T-cell (primary cell): ENCODE measurements around the gene VWC2L. TPM values are rescaled to one million over a fixed set of nuclear protein-coding genes. Genes with fewer than 3 reads are reported as not detected.

Experiments used
- ATAC-seq, 4 experiments: fragments of 200-7000 bp in 3 of 4; fragments of 150-1000 bp in 1 of 4; cut with Tn5 transposase; replicated peaks in 1 of 4; 1 replicate in 3 of 4; 2 replicates in 1 of 4; pipeline ENCODE4 v1.10.0; 2021; ENCODE audit warnings: moderate library complexity in 3 of 4, mild to moderate bottlenecking in 2 of 4, moderate number of reproducible peaks in 1 of 4
- CTCF ChIA-PET, 2 donors: fragments of 300-600 bp; sonication (Branson Sonifier 250); formaldehyde crosslinking; loops; one replicate each; lab custom pipeline; 2022; ENCODE audit warnings: antibody characterized with exemption in 2 of 2; lab: Charles Lee
- POLR2A ChIA-PET, 2 donors: fragments of 300-600 bp; sonication (Branson Sonifier 250); formaldehyde crosslinking; loops; one replicate each; lab custom pipeline; 2022; ENCODE audit warnings: antibody characterized with exemption in 2 of 2; lab: Charles Lee
- DNase-seq, 35 experiments: peaks; one replicate each; pipeline versions ENCODE4 v3.0.0 to v3.0.0-alpha.2; 2013 to 2023
- H3K27ac ChIP-seq: one replicate; pipeline ENCODE4 v1.5.1; 2013; ENCODE audit warnings: low read length
- H3K27me3 ChIP-seq, 2 experiments: replicated peaks in 1 of 2; 1 replicate in 1 of 2; 2 replicates in 1 of 2; pipeline versions ENCODE4 v1.6.1 to v1.7.0; 2013; ENCODE audit warnings: low read length in 1 of 2, mixed read lengths in 1 of 2; ENCODE audit not compliant: control insufficient read depth in 2 of 2, insufficient read depth in 2 of 2; ENCODE audit errors: extremely low read depth in 1 of 2
- H3K36me3 ChIP-seq, 2 donors: 1 replicate in 1 of 2; 2 replicates in 1 of 2; pipeline versions ENCODE4 v1.6.1 to v1.7.0; 2013; ENCODE audit warnings: low read length in 1 of 2; ENCODE audit not compliant: control insufficient read depth in 2 of 2, insufficient read depth in 1 of 2; ENCODE audit errors: extremely low read depth in 1 of 2
- H3K4me1 ChIP-seq, 2 experiments: 1 replicate in 1 of 2; 2 replicates in 1 of 2; pipeline versions ENCODE4 v1.6.1 to v1.7.0; 2013; ENCODE audit warnings: low read length in 2 of 2, mixed read lengths in 1 of 2; ENCODE audit not compliant: insufficient read depth in 2 of 2, control insufficient read depth in 1 of 2; ENCODE audit errors: extremely low read depth in 1 of 2
- H3K4me3 ChIP-seq, 2 donors: 1 replicate in 1 of 2; 2 replicates in 1 of 2; pipeline versions ENCODE4 v1.5.1 to v1.7.0; 2013; ENCODE audit warnings: mild to moderate bottlenecking in 2 of 2, low read length in 1 of 2, moderate library complexity in 1 of 2; ENCODE audit not compliant: control insufficient read depth in 1 of 2; ENCODE audit errors: extremely low read depth in 1 of 2
- H3K9me3 ChIP-seq: 2 replicates; pipeline ENCODE4 v1.7.0; 2013
- H3K27ac Mint-ChIP-seq, 2 donors: one replicate each; pipeline ENCODE4 v1.8.0; 2020 to 2021; ENCODE audit warnings: mild to moderate bottlenecking in 2 of 2, mixed read lengths in 2 of 2
- H3K27me3 Mint-ChIP-seq, 2 donors: one replicate each; pipeline ENCODE4 v1.8.0; 2021 to 2022; ENCODE audit warnings: mixed read lengths in 2 of 2
- H3K36me3 Mint-ChIP-seq: one replicate; pipeline ENCODE4 v1.8.0; 2021; ENCODE audit warnings: mixed read lengths
- H3K4me1 Mint-ChIP-seq, 3 donors: one replicate each; pipeline ENCODE4 v1.8.0; 2020 to 2022; ENCODE audit warnings: mixed read lengths in 3 of 3, mild to moderate bottlenecking in 1 of 3
- H3K4me3 Mint-ChIP-seq, 3 donors: one replicate each; pipeline ENCODE4 v1.8.0; 2020 to 2022; ENCODE audit warnings: mild to moderate bottlenecking in 3 of 3, mixed read lengths in 3 of 3, moderate library complexity in 3 of 3
- H3K9me3 Mint-ChIP-seq, 3 donors: one replicate each; pipeline ENCODE4 v1.8.0; 2020 to 2022; ENCODE audit warnings: mixed read lengths in 3 of 3
- WGBS: methylation state at CpG from one replicate; pipeline ENCODE4 v1.1.5; 2013; ENCODE audit warnings: missing lambda C conversion rate; ENCODE audit not compliant: insufficient coverage; 5-methylcytosine and 5-hydroxymethylcytosine counted together
- total RNA-seq, 35 experiments: library from RNA in 6 of 35; stranded (reverse) in 6 of 35; fragments of 120-200 nt in 1 of 35; gene quantifications; one replicate each; pipeline versions ENCODE4 v1.2.1 to v1.2.4 and lab custom pipeline; 2013 to 2026

Gene VWC2L
- total RNA-seq, 5 donors from 2014 or later (not counting 1 experiment from before 2014, with no cell fraction given): not detected

GRCh38 chr2:214481204-214481603, 70.3 kb downstream of the VWC2L start:
- ATAC-seq (no peak), DNase-seq (no peak)
- CTCF ChIA-PET: no interaction called here
- Histone ChIP-seq H3K27me3 (no peaks in the 10 kb centered on the region), H3K4me3 (no peak overlapping the region), H3K4me1 (no peaks in the 10 kb centered on the region), H3K36me3 (no peaks in the 10 kb centered on the region), H3K27ac (no peak overlapping the region), H3K9me3 (no peaks in the 10 kb centered on the region)
- no peaks in the 10 kb centered on the region for H3K4me1 Mint-ChIP-seq
- H3K36me3 Mint-ChIP-seq: no peaks in the 10 kb centered on the region
- H3K27ac Mint-ChIP-seq: no peak overlapping the region
- no peak overlapping the region for H3K4me3 Mint-ChIP-seq
- no peaks in the 10 kb centered on the region for H3K9me3 Mint-ChIP-seq
- H3K27me3 Mint-ChIP-seq: no peaks in the 10 kb centered on the region
- POLR2A ChIA-PET: no interaction called here
- no CpG with 5 or more reads among the region's 1 CpG for WGBS

- no peaks in the 10 kb centered on the region for H3K4me1 ChIP-seq
- no peaks in the 10 kb centered on the region for H3K27me3 ChIP-seq
- CTCF ChIA-PET: no interaction called here
- H3K36me3 ChIP-seq: no peaks in the 10 kb centered on the region
- ATAC-seq (no peak), DNase-seq (no peak)
- H3K9me3 Mint-ChIP-seq: peaks cover 0 to 5% (median 0%) of the 10 kb centered on the region in 3 donors
- no peak overlapping the region for H3K27ac Mint-ChIP-seq
- H3K4me1 Mint-ChIP-seq: no peaks in the 10 kb centered on the region
- POLR2A ChIA-PET: no interaction called here
- WGBS: no CpG with 5 or more reads among the region's 2 CpGs
- H3K27me3 Mint-ChIP-seq: no peaks in the 10 kb centered on the region
- H3K4me3 Mint-ChIP-seq: no peak overlapping the region
- H3K4me3 ChIP-seq: no peak overlapping the region
- H3K9me3 ChIP-seq: no peaks in the 10 kb centered on the region
- H3K27ac ChIP-seq: no peak overlapping the region
- H3K36me3 Mint-ChIP-seq: no peaks in the 10 kb centered on the region
Observed at GRCh38 chr2:214482728-214483127, 71.9 kb downstream of the VWC2L start.

- ChIA-PET CTCF (no interaction called here), POLR2A (no interaction called here)
- Mint-ChIP-seq H3K36me3 (no peaks in the 10 kb centered on the region), H3K27ac (no peak overlapping the region), H3K9me3 (peaks cover 0 to 5% (median 0%) of the 10 kb centered on the region in 3 donors), H3K27me3 (no peaks in the 10 kb centered on the region), H3K4me1 (no peaks in the 10 kb centered on the region), H3K4me3 (no peak overlapping the region)
- Histone ChIP-seq H3K4me1 (no peaks in the 10 kb centered on the region), H3K27ac (no peak overlapping the region), H3K27me3 (no peaks in the 10 kb centered on the region), H3K9me3 (no peaks in the 10 kb centered on the region), H3K4me3 (no peak overlapping the region), H3K36me3 (no peaks in the 10 kb centered on the region)
- ATAC-seq: no peak
- DNase-seq: no peak
- WGBS: 100% methylated on average over 1 of the region's 3 CpGs
Observed at GRCh38 chr2:214484239-214484638, 73.4 kb downstream of the VWC2L start.

GRCh38 chr2:214484701-214485100, 73.8 kb downstream of the VWC2L start:
- Histone ChIP-seq H3K9me3 (no peaks in the 10 kb centered on the region), H3K4me3 (no peak overlapping the region), H3K4me1 (no peaks in the 10 kb centered on the region), H3K27me3 (no peaks in the 10 kb centered on the region), H3K36me3 (no peaks in the 10 kb centered on the region), H3K27ac (no peak overlapping the region)
- Mint-ChIP-seq H3K4me1 (no peaks in the 10 kb centered on the region), H3K27ac (no peak overlapping the region), H3K36me3 (no peaks in the 10 kb centered on the region), H3K27me3 (no peaks in the 10 kb centered on the region), H3K9me3 (peaks cover 0 to 5% (median 0%) of the 10 kb centered on the region in 3 donors), H3K4me3 (no peak overlapping the region)
- ChIA-PET CTCF (interaction anchor here in 1 of 2 donors (0.6 kb wide), 1 partner anchor 46 kb away, joined by 3 read pairs; no protein-coding TSS in a partner anchor), POLR2A (no interaction called here)
- no peak for ATAC-seq
- DNase-seq: no peak
- no CpG with 5 or more reads among the region's 2 CpGs for WGBS

GRCh38 chr2:214489181-214489580, 78.3 kb downstream of the VWC2L start:
- peaks cover 0 to 4% of the 10 kb centered on the region in 2 donors for H3K27me3 Mint-ChIP-seq
- POLR2A ChIA-PET: no interaction called here
- peaks cover 0 to 11% (median 0%) of the 10 kb centered on the region in 3 donors for H3K9me3 Mint-ChIP-seq
- no peak overlapping the region for H3K4me3 Mint-ChIP-seq
- DNase-seq (no peak), ATAC-seq (no peak)
- CTCF ChIA-PET: no interaction called here
- H3K27ac Mint-ChIP-seq: no peak overlapping the region
- Histone ChIP-seq H3K36me3 (no peaks in the 10 kb centered on the region), H3K27ac (no peak overlapping the region), H3K9me3 (no peaks in the 10 kb centered on the region), H3K4me1 (no peaks in the 10 kb centered on the region), H3K4me3 (no peak overlapping the region), H3K27me3 (no peaks in the 10 kb centered on the region)
- WGBS: 60% methylated on average over 1 of the region's 2 CpGs
- H3K4me1 Mint-ChIP-seq: no peaks in the 10 kb centered on the region
- H3K36me3 Mint-ChIP-seq: no peaks in the 10 kb centered on the region

GRCh38 chr2:214489702-214490101, 78.8 kb downstream of the VWC2L start:
- POLR2A ChIA-PET: no interaction called here
- ATAC-seq (no peak), DNase-seq (no peak)
- H3K4me1 Mint-ChIP-seq: no peaks in the 10 kb centered on the region
- H3K36me3 ChIP-seq: no peaks in the 10 kb centered on the region
- H3K4me3 ChIP-seq: no peak overlapping the region
- no peak overlapping the region for H3K27ac Mint-ChIP-seq
- no peak overlapping the region for H3K27ac ChIP-seq
- H3K27me3 Mint-ChIP-seq: peaks cover 0 to 4% of the 10 kb centered on the region in 2 donors
- no CpG with 5 or more reads among the region's 2 CpGs for WGBS
- H3K4me3 Mint-ChIP-seq: no peak overlapping the region
- no peaks in the 10 kb centered on the region for H3K36me3 Mint-ChIP-seq
- H3K27me3 ChIP-seq: no peaks in the 10 kb centered on the region
- CTCF ChIA-PET: no interaction called here
- H3K4me1 ChIP-seq: no peaks in the 10 kb centered on the region
- peaks cover 0 to 11% (median 0%) of the 10 kb centered on the region in 3 donors for H3K9me3 Mint-ChIP-seq
- no peaks in the 10 kb centered on the region for H3K9me3 ChIP-seq

GRCh38 chr2:214492152-214492551, 81.3 kb downstream of the VWC2L start:
- ChIA-PET CTCF (no interaction called here), POLR2A (no interaction called here)
- H3K4me3 ChIP-seq: no peak overlapping the region
- no CpG with 5 or more reads among the region's 3 CpGs for WGBS
- Mint-ChIP-seq H3K4me3 (no peak overlapping the region), H3K36me3 (no peaks in the 10 kb centered on the region), H3K9me3 (peaks cover 0 to 11% (median 0%) of the 10 kb centered on the region in 3 donors), H3K27ac (no peak overlapping the region), H3K4me1 (no peaks in the 10 kb centered on the region), H3K27me3 (peaks cover 0 to 4% of the 10 kb centered on the region in 2 donors)
- DNase-seq (no peak), ATAC-seq (no peak)
- H3K36me3 ChIP-seq: no peaks in the 10 kb centered on the region
- no peak overlapping the region for H3K27ac ChIP-seq
- no peaks in the 10 kb centered on the region for H3K27me3 ChIP-seq
- H3K9me3 ChIP-seq: no peaks in the 10 kb centered on the region
- H3K4me1 ChIP-seq: no peaks in the 10 kb centered on the region
